GM18519 (cell line): ENCODE results near the gene DOCK2.
A peak's percentile ranks its signal among the peaks of the same experiment; 100 is the strongest.
"Not testable (repeated sequence)": the region's sequence is repeated elsewhere in the genome, so short reads cannot be mapped to it uniquely, and the experiment has no call there.

Source experiments
- ATAC-seq: cut with Tn5 transposase; IDR thresholded peaks from one replicate; pipeline ENCODE4 v1.9.1; 2021; ENCODE audit warnings: mild to moderate bottlenecking, moderate library complexity; ENCODE audit not compliant: unreplicated experiment, low FRiP score

Gene DOCK2

DNA sequence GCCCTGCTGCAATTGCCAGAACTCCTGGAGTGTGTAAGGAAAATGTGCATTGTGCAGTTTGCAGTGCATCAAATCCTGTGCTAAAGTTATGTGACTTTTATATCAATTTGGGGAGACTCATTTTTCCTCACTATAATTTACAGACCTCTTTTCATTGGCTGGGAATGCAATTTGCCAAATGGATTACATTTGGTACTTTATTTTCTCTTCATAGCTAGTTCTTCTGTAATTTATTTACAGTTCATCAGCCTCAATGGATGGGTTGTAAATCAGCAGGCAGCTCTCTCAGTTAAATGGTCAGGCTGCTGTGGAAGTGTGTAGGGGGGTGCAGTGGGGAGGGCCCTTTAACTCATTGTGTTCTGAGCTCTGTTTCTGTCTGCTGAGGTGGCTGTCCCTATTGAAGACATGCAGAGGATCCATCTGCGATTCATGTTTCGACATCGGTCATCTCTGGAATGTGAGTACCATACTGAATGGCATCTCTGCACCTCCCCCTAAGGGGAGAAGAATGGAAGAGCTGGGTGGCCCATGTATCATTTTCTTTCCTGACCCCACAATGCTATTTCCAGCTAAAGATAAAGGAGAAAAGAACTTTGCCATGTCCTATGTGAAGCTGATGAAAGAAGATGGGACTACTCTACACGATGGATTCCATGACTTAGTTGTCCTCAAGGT, 74.6 kb downstream of the DOCK2 start:
- ATAC-seq = no peak

DNA sequence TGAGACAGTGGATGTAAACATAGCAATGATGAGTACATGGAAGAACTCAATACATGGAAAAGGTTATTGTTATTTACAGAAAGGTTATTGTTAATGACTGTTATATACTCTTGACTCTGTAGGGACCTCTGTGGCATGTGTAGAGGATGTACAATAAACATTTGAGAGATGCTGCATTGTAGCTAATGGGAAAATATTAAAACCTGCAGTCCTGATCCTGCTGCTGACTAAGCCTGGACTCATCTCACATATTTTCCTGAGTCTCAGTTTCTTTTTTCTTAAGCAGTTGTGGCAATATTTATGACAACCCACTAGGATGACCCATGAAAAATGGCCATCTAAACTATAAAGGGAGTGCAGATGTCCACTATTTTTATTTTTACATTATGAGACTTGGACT, 75.4 kb downstream of the DOCK2 start:
- ATAC-seq = no peak

DNA sequence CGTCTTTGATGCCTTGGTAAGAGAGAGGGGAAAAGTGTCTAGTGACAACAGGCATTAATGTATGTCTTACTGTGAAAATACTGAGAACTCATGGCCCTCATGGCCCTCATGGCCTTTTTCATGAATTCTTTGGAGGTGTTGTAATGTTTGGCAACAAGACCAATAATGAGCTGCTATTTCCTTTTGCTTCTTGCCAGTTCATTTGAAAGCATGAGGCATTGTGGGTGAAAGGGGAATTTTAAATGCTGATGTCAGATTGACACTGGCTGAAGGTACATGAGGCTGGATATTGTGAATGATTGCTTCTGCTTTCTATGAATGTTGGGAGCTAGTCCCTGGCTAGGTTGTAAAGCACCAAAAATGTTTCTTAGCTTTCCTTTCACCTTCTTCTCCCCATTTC, 79.2 kb downstream of the DOCK2 start:
- no peak for ATAC-seq

DNA sequence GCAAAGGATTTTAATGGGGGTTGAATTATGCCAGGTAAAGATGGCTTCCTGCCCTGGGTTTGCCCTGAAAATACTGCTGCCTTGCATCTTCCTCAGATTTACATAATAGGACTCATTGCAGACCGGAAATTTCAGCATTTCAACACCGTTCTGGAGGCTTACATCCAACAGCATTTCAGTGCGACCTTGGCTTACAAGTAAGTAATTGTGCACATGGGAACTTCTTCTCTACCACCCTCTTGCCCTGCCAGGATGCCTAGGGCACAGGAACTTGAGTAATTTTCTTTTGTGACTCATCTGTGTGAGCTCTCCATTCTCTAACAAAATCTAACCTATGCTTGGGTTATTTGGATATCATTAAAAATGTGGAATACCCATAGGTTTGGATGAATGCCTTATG, 80.2 kb downstream of the DOCK2 start:
- no peak for ATAC-seq

DNA sequence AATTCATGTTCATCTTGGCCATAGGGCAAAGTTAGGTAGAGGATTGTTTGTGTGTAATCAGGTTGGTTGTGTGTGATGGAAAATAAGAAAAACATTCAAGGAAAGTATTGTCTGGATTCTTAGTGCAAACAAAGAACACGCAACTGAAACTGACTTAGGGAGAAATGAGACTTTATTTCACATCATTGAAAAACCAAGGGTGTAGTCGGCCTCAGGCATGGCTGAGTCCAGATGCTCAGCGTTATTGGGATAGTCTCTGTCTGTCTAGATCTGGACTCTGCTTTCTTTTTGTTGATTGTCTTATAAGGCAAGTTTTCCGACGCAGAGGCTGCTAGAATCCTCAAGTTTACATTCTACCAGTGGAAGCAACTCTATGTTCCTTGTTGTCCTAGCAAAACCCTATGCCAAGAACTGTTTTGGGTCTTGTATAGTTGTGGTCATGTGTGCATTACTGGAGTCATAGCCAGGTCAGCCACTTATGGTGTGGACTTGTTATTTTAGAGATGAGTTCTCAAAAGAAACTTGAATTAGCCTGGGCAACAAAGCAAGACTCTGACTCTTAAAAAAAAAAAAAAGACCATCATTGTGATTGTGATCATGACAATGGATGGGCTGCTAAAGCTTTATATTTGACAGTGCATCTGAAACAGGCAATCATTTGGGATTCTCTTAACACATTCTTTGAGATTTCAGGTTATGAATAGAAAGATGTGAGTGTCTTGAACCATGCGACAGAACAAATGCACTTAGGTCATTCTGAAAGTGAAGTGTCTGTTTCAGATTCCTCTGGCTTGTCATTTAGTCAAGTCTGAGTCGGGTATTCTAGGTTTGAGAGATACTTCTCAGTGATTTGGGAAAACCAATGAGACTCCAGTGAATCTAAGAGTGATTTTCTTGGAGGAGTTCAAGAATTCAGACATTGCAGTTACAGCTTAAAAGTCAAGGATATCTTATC, 82.6 kb downstream of the DOCK2 start:
- ATAC-seq = peak; percentile 81

DNA sequence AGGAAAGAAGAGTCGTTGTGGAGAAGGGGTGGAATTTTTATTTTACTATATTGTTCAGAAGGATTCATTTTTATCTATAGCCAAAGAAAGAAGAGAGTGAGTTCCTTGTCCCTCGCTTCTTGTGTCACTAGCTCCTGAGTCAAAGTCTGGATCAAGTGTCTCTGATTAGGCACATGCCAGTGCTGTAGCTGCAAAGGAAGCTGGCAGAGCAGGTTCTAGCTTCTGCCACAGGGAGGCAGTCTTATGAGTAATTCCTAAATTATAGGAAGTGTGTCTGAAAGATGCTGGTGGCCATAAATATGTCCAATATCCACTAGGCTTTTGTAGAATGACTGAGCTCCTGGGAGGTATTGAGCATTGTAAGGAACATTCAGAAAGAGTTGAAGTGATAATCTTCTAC, 84.7 kb downstream of the DOCK2 start:
- no peak for ATAC-seq

DNA sequence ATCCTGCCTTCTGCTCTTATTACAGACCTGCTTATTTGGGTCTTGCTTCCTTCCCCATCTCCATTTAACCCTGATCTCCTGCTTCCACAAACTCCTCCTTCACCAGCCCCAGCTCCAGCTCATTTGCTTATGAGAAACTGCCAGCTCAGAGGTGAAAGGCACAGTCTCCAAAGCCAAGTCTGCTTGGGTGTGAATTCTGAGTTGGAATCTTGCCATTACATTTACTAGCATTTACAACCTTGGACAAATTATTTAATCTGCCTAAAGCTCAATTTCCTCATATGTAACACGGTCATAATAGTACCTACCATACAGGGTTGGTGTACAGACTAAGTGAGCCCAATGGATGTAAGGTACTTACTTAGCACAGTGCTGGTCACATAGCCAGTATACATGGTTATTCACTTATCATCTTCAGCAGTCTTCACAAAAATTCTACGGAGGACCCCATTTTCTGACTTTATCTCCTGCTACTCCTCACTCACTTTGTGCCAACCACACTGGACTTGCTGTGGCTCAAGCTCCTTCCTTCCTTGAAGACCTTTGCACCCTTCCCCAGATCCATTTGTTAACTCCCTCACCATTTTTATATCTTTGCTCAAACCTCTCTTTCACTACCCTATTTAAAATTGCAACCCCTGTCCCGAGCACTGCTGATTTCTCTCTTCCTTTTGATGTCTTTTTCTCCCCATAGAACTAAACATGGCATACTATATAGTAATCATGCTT, 86.2 kb downstream of the DOCK2 start:
- ATAC-seq = no peak

DNA sequence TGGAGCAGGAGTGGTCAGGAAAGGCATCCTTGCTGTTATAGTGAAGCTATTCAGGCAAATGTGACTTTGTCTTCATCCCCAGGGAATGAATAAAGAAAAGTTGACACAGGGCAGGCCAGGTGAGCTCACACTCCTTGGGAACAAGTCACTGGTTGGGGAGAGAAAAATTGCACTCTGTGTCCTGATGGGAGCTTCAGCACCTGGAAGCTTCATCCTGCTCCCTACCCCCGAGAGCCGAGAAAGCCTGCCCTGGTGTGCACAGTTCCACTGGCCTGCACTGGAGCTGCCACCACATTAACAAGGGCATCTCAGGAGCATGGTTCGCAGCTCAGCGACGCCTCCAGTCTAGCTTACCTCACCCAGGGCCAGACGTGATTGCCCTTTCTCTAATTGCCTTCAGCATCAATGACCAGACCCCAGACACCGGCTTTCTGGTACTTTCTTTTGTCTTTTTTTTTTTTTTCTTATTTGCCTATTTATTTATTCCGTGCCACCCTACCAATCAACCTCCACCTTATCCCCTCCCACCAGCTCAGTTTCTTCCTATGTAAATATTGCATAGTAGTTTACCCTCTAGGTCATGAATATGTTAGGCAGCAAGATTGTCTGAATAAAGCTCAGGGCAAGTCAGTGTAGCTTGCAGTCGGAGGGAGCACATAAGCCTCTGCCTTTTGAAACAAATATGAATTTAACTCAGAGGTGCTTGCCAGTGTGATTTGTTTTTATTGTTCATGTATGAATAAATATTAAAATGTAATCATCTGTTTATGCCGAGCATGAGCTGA, 87.4 kb downstream of the DOCK2 start:
- no peak for ATAC-seq

DNA sequence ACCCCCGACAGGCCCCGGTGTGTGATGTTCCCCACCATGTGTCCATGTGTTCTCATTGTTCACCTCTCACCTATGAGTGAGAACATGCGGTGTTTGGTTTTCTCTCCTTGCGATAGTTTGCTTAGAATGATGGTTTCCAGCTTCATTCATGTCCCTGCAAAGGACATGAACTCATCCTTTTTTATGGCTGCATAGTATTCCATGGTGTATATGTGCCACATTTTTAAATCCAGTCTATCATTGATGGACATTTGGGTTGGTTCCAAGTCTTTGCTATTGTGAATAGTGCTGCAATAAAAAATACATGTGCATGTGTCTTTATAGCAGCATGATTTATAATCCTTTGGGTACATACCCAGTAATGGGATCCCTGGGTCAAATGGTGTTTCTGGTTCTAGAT, 88.6 kb downstream of the DOCK2 start:
- ATAC-seq = not testable (repeated sequence)

DNA sequence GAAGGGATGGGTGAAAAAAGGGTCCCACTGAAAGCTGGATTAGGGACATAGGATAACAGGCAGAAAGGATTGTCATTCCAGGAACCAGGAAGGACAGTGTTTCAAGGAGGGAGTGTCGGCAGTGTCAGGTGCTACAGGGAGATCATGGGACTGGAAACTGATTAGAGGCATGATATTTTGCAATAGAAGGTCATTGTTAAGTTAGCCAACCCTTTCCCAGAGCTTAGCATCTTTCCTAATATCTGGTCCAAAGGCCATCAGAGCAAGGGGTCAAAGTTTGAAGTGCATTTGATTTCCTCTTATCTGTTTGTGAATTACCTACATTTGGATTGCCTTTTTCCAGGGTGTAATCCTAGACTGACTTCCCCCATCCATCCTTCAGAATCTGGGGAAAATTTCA, 91.3 kb downstream of the DOCK2 start:
- ATAC-seq = no peak

DNA sequence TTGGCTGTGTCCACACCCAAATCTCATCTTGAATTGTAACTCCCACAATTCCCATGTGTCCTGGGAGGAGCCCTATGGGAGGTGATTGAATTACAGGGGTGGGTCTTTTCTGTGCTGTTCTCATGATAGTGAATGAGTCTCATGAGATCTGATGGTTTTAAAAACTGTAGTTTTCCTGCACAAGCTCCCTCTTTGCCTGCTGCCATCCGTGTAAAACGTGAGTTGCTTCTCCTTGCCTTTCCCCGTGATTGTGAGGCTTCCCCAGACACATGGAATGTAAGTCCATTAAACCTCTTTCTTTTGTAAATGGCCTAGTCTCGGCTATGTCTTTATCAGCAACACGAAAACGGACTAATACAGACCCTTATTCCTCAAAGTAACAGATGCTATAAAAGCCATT, 94.1 kb downstream of the DOCK2 start:
- no peak for ATAC-seq

DNA sequence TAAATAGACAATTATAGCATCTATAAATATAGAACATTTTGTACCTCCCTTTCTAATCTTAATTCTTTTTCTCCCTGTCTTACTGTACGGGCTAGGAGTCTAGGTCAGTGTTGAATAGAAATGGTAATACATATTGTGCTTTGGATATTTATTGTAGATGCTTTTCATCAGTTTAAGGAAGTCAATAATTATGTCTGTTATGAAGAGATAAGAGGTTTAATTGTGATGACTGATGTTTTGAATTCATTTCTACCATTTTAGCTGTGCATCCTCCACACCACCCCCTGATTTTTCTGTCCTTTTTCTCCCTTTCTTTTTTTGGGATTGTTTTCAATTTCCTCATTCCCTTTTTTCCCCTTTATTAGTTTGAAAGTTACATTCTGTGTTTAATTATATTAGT, 95.8 kb downstream of the DOCK2 start:
- ATAC-seq = no peak

DNA sequence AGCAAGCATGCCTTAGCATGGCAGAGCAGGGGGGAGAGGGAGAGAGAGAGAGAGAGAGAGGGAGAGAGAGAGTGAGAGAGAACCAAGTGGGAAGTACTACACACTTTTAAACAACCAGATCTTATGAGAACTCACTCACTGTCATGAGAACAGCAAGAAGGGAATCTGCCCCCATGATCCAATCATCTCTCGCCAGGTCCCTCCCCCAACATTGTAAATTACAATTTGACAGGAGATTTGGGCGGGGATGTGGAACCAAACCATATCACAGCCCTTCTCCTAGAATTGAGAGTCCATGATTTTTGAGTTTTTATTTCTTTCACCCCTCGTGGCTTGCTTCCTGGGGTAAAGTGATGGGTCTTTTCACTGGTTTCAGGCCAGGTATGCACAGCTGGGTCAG, 98.8 kb downstream of the DOCK2 start:
- ATAC-seq = no peak

DNA sequence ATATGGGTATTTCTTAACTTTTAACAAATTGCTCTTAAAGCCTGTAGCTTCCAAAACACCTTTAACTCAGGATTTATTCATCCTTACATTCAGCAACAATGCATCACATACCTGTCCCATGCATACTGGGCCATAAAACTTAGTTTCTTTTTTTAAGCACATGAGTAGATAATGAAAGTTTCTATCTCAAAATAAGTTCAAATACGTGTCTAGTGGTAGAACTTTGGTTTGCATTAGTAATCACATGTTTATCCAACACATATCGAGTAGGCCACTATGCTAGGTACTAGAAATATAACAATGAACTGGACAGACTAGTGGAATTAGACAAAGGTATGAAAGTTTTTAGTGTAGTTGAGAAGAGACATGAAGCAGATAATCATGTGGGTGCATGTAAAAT, 99.6 kb downstream of the DOCK2 start:
- peak; percentile 67 for ATAC-seq

DNA sequence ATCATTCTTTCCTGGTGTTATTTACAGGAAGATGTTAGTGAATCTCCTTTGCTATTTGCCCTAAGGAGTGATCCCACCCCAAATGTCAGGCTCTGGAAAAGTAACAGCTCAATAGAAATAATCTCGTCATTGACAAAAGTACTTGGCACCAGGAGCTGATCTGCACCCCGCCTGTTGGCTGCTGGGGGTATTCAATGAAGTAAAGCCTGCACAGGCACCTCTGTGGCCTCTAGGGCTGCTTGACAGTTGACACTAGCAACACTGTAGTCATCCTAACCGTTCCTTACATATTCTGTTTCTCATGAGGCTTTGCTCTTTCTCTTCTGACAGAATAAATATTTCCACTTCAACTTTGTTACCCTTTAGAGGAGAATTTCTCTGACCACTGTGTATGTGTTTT, 103.4 kb downstream of the DOCK2 start:
- ATAC-seq = no peak

DNA sequence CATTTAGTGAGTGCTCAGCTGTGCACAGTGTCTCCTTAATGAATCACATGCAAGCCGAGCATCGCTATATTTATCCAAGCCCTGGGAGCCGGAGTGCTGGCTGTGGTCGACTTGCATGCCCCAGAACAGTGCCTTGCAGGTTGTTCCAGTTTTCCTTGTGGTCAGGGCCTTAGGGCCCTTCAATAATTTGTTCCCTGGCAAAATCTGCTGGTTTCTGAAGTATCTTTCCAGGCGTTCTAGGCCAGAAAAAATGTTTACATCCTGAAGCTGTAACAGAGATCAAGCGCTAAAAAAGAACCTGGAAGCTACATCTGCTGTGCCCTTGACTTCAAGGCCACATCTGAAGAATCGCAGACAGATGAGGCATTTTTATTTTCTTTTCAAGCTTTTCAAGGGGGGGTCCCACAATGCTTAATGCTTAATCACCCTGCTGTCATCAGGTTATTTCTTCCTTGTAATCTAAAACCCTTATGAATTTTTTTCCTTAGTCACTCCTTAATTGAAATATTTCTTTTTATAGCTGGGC, 105.8 kb downstream of the DOCK2 start:
- ATAC-seq = no peak

DNA sequence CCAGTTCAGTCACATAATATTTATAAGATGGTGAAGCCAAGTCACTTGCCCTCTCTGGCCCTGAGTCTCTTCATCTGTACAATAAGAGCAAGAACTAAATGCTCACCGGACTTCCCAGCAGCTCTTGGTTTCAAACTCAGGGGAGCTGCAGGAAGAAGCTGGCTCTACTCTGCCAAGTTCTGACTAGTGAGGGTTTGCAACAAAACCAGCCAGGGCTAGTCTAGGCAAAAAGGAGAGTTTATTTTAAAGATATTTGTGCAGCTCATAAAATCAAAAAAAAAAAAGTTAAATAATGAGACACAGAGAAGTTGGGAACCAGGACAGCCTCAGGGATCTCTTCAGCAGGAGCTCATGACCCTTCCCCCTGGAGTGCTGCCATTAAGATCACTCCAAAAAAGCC, 107.3 kb downstream of the DOCK2 start:
- ATAC-seq = no peak

DNA sequence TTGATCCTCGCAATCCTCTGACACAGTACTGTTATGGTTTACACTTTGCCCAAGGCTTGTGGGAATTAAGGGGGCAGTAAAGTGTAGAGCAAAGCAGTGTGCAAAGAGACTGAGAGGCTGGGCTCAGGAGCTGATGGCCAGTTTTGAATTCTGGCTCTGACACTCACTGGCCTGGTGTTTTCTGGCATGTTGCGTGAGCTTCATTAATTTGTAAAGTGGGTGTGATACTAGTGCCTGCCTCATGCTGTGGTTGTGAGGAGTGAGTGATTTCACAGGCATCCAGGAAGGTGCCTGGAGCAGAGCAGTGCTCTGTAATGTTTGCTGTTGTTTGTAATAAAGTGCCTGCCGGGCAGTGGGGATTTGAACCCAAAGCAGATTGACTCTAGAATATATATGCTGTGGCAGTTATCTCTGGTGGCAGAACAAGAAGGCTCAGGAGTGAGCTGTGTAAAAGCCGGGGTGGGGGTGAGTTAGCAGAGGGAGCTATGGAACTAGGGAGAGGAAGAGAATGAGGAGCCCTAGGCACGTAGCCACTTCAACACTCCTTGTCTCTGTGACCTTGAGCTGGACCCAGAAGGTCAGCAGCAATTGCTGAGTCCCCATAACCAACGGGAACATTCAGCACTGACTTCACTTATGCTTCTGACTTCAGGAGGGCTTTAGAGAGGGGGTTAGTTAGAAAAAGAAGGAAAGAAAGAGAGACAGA, 108.5 kb downstream of the DOCK2 start:
- ATAC-seq = no peak

DNA sequence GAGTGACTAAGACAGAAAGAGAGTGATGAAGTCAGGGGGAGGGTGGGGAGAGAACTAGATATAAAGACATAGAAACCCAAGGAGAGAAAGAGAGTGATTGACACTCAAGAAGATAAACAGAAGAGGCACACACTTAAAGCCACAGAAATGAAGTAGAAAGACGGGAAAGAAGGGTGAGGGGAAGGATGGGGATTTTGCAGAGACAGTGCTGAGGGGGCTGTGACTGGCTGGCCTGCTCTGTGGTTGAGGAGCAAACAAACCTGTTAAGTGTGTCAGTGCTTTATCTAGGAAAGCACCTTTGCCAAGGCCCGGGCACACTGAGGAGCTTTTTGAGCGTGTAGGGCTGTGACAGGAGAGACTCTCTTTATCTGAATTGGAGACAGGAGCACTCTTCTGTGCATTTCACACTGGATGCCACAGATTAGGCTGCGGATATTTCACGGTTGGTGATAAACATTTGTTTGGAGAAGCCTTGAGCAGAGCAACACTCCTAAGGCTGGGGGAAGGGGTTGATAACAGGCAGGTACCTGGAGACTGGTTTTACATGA, 109.1 kb downstream of the DOCK2 start:
- ATAC-seq = no peak
